ENCODE data around the gene CFAP44. TPM values are rescaled to one million over a fixed set of nuclear protein-coding genes. Genes with fewer than 3 reads are reported as not detected.

Gene CFAP44
- total RNA-seq, 1 experiment from 2014 or later, result not detected

Other genes starting within 250 kb of the CFAP44 start
- gene BOC, start 229.9 kb downstream of the CFAP44 start, total RNA-seq (2014; rRNA removed; shearing (Covaris generic); ENCODE audit: low replicate concordance), result 0.49 and 5.3 TPM in 2 replicates
- 10.2 and 33.6 TPM in 2 replicates for gene SPICE1, start 73.7 kb upstream of the CFAP44 start, total RNA-seq (2014; rRNA removed; shearing (Covaris generic); ENCODE audit: low replicate concordance)
- gene SIDT1, start 91.1 kb upstream of the CFAP44 start, total RNA-seq (2014; rRNA removed; shearing (Covaris generic); ENCODE audit: low replicate concordance), result not detected in 2 replicates